Effector CD4-positive, alpha-beta T cell (primary cell): ENCODE results near the gene GALNT14.

Source experiments
- DNase-seq: peaks from one replicate; pipeline ENCODE4 v3.0.0-alpha.2; 2020

Gene GALNT14

DNA sequence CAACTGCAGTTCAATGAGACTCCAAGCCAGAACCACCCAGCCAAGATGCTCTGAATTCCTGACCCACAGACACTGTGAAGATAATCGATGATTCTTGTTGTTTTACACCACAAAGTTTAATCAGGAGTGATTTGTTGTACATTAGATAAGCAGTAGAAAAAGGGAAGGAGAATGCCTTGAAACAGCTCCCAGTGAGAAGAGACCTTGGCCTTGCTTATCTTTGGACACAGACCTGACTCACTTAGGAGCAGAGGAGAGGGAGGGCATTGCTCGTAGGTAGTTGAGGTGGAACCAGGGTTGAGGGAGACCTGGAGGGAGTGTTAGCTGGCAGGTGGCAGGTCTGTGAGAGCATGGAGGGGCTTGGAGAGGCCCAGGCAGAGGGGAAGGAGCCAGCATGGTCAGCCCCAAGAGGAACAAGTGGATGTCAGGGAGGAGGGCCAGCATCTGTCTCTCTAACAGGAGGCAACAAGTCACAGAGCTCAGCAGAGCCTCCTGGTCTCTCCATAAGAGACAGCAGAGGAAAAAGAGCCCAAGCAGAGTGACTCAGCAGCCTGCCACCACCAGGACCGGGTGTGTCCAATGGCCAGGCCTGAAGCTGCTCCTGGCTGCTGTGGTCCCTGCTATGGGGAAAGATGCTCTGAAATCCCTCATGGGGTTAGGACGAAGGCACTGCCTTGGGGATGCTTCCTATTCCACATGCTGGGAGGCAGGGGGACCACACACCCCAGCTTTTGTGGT is 169.4 kb downstream of the GALNT14 start:
- DNase-seq, result no peak

GRCh38 chr2:30966786-30967185 is 171.5 kb downstream of the GALNT14 start:
- no peak for DNase-seq

- DNase-seq, result no peak
Measured at GRCh38 chr2:30965022-30965531, 173.2 kb downstream of the GALNT14 start.

DNA sequence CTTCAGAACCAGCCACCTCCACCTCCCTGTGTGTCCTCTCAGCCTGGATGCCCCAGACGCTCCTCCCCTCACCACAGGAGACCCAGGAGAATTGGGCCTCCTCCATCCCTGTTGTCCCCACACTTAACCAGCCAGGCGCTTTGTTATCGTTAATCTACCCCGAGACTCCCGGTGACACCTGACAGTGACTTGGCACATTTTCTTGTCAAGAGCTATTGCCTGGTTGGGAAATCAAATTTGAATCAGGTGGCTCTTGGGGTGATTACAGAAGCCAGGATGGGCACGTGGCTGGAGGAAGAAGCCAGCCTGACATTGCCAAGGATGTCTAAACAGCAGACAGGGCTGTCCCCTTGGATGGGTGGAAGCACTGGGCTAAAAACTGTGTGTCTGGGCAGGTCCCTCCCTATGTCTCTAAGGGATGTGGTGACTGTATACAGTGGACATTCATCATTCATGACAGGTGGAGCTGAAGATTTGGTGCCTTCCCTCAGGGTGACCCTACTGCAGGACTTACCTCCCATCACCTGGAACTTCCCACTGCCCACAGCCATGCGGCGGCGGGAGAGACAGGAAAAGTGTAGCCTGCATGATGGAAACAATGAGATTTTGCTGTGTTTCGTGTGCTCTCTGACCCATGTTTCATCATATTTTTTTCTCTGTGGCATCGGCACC is 173.8 kb downstream of the GALNT14 start:
- no peak for DNase-seq

GRCh38 chr2:30963184-30963583 is 175.1 kb downstream of the GALNT14 start:
- DNase-seq, result no peak

DNA sequence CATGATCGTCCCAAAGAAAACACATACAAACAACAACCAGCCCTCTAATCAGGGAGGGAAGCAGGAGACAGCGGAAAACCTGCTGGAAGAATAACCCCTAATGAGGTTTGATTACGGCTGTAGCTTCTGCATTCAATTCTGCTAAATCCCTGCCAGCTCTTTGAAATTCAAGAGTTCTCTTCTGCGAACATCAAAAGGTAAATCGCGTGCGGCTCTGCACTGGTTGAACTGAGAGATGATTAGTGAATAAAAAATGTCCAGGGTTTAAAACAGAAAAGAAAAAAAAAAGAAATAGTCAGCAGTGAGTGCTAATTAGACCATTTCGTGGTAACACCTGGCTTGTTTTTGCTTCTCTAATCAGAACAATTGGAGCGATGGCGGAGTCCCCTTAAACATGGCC is 178.0 kb downstream of the GALNT14 start:
- DNase-seq, result no peak

- no peak for DNase-seq
Measured at GRCh38 chr2:30959653-30960052, 178.6 kb downstream of the GALNT14 start.

DNA sequence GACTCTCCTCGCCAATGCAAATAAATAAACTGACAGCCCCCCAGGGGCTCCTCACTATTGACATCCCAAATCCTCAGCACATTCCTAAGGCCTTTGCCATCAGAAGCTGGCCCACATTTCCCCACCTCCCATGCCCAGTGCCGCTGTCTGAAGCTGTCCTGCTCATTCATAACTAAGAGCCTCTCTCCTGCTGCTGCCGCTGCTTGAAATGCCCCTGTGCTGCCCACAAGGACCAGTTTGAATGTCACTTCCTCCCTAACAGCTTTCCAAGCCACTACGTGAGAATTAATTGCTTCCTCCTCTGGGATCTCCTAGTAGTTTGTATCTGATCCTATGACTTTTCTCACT is 179.3 kb downstream of the GALNT14 start:
- no peak for DNase-seq

DNA sequence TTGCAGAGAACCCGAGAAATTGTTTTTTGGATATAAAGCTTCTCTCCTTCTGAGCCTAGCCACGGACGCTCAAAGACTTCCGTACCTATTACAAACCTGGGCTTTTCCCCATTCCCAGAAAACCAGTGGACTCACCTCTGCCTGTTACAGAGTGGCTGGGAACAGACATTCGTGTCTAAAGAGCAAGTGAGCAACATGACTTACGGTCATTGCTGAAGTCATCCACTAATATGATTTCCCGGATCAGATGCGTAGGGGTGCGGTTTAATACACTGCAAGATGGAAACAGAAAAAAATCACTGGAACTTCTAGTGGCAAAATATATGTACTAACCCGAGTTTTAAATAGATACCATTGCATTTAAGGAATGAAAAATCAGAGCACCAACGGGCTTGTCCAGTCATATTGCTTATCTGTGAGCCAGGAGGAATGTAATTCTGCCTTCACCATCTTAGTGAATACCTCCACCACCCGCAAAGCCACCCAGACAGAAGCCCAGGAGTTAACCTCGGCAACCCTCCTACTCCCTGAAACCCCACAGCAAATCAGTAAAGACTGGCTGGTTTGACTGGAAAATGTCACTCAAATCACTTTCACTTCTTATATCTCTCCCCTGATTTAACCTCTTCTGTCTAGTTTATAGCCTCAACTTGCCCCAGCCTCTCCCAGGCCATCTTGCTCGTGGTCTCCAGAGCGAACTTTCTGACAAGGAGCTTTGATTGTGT is 179.9 kb downstream of the GALNT14 start:
- no peak for DNase-seq

GRCh38 chr2:30957591-30957990 is 180.6 kb downstream of the GALNT14 start:
- no peak for DNase-seq

DNA sequence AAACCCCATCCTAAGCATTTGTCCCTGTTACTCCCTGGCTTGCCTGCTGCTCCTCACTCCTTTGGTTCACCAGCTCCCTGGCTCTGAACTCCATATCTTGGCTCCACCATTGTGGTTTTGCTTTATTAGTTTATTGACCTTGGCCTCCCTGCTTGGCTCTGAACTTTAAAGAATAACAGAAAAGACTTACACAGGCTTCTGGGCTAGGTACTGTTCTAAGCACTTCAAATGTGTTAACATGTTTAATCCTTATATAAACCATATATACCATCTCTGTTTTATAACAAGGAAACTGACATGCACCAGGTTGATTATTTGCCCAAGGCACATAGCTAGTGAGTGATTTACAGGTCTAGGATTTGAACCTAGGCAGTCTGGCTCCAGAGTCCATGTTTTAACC is 181.2 kb downstream of the GALNT14 start:
- no peak for DNase-seq

DNA sequence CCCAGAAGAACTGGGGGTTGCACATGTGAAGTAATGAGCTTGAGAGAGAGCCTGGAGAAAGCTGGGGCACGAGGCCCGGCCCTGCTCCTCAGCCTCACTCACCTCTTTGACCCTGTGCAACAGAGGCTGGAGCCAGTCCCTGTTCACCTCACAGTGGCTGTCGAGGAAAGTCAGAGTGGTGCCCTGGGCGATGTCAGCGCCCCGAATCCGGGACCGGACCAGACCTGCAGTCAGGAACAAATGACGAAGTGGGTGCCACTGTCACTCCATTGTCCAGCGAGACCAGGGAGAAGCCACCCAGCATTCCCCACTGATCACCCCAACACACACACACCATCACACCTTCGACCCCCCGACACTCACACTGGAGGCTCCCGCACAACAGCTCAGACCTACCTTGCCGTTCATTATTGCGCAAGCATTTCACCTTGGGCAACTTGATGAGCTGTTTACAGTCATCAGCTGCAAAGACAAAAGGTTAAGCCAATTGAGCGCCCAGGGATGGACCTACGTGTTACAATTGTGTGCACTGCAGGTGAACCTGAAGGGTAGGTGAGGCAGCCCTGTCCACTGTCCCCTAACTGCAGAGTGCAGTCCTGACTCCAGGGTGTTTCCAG is 182.6 kb downstream of the GALNT14 start:
- DNase-seq, result no peak

DNA sequence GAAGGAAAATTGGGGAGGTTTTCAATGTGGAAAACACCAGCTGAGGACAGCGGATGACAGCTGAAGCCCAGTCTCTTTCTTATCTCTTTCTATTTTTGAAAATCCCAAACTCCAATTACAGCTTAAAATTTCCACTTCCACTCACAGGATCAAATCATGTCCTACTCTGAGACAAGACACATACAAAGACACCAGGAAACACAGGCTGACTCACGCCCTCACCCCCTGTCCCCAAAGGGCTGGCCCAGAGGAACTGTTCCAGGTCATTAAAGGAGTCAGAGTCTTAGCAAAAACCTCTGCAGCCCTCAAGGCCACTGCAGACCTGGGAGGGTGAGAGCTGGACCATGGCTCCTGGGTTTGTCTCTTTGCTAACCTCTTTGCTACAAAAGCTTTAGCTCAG is 187.9 kb downstream of the GALNT14 start:
- DNase-seq, result no peak

DNA sequence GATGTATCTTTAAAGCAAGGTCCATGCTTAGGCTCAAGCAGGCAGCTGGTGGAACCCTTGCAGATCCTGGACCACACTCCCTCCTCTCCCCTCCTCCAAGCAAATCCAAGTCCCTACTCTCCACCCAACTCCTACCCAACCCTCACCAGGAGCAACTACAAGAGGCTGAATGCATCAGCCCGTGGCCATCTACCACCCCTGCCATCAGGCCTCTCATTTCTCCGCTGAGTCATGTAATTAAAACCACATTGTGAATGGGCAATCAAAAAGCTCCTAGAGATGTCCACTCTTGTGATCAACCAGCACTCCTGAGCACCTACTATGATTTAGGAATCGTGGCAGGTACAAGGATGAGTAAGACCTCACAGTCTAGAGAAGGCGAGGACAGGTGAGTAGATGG is 188.8 kb downstream of the GALNT14 start:
- no peak for DNase-seq

DNA sequence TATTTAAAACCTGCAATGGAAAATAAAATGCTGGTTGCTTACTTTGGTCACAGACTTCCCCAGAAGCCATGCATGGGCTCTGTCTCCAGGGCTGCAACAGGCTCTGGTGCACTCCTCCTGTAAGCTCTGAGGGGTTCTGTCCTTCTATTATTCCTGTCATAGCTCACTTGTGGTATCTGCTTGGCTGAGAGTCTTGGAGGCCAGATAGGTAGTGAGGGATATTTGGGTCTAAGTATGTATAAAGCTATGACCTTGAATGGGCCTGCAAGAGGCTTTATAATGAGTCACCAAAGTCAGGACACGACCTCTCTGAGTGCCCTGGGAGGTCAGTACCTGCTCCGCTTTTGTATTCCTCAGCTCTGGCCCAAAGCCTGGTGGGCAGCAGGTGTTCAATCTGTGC is 189.4 kb downstream of the GALNT14 start:
- no peak for DNase-seq

DNA sequence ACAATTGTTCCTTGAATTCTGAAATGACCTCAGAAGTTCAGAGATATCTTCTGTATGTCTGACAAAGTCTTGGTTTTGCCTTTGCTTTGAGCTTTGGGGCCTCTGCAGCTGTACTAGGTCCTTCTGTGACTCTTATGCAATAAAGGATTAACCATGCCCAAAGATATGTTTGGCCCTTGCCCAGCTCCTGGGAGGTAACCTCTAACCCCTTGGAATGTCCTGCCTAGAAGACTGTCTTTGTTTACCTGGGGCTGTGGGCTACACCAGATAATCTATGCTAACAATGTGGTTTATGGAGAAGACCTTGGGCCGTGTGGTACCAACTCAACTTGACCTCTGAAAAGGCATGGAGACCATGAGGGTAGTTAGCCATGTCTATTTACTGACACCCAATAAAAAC is 190.1 kb downstream of the GALNT14 start:
- DNase-seq, result no peak

DNA sequence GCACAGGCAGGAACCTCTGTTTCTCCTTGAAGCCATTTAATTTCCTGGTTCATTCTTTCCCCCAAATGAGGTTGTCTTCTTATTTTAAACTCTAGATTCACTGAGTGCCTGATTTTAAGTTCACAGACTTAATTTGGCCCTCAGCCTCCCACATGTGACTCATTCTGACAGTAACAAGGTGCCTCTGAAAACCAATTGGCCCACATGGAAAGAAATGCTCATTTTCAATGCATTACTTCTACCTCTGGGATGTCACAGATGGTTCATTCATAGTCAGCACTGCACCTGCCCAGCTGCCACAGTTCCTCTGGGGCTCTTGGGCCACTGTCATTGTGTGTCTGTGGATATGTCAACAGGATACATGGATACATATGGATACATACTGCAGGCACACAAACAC is 190.6 kb downstream of the GALNT14 start:
- no peak for DNase-seq

DNA sequence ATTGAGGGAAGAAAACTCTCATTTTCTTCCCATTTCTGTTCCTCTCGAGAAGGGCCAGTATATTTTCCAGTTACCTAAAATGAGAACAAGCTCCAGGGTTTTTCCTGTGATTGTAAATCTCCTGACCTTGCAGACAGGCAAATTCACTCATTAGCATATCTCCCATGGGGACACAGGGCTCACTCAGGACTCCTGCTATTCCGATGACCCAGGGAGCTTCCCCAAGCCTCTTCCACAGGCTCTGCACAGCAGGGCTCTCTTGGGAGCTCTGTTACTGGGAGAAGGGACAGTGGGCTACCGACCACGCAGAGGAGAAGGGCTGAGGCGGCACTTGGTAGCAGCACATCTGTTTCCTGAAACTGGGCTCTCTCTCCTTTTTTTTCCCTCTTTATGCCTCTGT is 195.8 kb downstream of the GALNT14 start:
- no peak for DNase-seq

DNA sequence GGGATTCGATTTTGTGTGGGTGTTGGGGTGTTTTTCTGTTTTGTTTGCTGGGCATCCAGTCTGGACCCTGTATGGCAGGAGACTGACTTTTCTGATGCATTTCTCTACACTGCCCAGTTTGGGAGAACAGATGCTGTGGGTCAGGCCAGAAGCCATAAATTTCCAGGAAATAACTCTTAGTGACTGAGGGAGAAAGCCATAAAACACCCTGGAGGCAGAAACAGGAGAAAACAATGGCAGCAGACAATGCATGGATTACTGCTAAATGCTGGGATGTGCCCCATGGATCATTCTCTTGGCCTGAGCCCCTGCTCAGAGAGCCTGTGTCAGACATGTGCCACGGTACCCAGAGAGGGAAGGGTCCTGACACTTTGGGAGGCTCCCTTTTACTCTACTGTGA is 197.4 kb downstream of the GALNT14 start:
- no peak for DNase-seq

DNA sequence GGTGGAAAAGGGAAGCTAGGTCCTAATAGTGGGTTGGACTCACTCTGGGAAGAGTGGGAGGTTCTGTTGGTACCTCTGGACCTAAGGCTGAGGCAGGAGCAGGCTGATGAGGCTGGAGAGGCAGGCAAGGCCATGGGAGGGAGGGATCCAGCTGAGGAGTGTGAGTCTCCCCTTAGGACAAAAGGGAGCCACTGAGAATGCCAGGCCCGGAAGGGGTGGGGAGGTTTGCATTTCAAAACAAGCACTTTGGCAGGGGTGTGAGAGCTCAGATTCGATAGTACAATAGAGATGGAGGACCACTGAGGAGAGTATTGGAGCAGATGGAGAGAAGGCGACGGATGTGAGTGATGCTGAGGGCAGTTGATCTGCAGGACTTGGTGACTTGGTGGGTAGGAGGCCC is 198.9 kb downstream of the GALNT14 start:
- DNase-seq, result no peak

DNA sequence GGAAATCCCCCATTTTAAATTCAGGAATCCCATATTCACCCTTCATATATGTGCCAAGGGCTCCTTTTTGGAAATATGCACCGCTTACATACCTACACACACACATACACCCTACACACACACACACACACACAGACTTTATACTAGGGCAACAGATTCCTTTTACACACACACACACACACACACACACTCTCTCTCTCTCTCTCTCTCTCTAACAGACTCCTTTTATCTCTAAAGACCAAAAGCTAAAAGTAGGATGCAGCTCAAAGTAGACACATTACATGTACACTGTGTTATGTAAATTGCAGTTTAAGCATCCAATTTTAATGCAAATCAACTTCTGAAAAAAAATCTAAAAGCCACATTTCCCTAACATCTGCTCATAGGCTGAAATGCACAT is 200.0 kb downstream of the GALNT14 start:
- no peak for DNase-seq

DNA sequence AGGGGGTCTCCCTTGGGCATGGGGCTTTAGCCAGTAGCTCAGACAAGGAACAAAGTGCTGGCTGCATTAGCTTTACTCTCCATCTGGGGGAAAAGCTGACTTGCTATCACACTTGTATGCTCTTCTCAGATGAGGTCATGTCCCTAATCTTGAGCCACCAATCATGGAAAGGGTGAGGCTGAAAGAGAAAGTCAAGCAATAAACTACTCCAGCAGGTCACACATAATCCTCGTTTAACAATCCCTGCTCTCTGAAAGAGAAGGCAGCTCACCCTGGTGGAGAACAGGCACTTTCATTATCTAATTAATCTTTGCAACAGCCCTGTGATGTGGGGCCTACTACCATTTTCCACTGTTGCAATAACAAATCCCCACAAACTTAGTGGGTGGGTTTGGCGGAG is 201.3 kb downstream of the GALNT14 start:
- DNase-seq, result no peak

DNA sequence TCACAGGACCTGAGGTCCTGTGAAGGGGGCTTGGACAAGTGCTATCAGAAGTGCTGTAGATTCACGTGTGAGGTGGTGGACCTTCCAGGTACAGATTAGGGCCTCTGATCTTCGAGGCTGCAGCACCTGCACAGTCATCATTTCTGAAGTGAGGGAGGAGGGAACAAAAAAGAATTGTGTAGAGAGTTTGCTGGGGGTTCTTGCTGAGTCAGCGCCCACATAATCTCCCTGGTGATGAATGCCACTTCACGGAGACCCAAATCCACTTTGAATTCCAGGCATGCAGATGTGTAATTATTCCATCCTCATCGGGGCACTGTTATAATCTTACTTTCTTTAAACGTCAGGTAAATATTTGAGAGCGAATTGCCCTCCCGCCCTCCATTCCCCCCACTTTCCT is 202.4 kb downstream of the GALNT14 start:
- no peak for DNase-seq

GRCh38 chr2:30934066-30934465 is 204.2 kb downstream of the GALNT14 start:
- DNase-seq, result no peak
